ENCODE measurements around the gene KRT81.
A peak's percentile ranks its signal among the peaks of the same experiment; 100 is the strongest.
"Not testable (repeated sequence)": the region's sequence is repeated elsewhere in the genome, so short reads cannot be mapped to it uniquely, and the experiment has no call there.

Gene KRT81

DNA sequence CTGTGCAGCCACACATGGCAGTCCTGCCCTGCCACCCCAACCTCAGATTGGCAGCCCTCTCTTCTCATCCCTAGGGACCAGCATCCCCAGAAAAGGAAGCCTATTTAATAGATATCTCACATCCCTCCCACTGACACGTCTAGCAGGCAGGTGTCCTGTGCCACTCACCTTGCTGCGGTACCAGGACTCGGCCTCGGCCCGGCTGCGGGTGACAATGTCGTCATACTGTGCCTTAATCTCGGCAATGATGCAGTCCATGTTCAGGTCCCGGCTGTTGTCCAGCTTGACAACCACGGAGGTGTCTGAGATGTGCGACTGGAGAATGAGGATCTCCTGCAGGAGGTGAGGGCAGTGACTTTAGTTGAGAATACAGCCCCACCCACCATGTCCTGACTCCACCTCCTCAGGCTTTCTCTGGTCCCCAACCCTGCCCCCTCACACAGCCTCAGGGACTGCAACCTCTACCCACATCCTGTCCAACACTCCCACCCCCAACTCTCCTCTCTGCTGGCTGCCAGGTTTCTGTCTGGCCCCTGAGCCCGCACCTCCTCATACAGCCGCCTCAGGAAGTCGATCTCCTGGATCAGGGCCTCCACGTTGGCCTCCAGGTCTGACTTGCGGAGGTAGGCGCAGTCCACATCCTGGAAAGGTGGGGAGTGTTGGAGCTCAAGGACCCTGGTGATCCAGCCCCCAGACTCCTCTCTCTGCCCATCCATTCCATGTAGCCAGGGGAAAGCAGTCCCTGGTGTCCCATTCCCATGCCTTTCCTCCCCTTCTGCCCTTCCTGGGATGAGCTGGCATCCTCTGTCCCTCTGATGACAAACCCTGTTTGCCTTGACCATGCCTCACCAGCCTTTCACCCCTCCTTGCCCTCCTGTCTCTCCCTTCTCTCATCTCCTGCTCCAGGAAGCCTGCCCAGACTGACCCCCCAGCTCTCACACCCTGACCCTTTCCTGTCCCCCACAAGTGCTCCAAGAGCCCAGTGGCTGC lies 3.2 kb downstream of the KRT81 start:
- DNase-seq (ENCODE audit: low spot score): peak; percentile 36

DNA sequence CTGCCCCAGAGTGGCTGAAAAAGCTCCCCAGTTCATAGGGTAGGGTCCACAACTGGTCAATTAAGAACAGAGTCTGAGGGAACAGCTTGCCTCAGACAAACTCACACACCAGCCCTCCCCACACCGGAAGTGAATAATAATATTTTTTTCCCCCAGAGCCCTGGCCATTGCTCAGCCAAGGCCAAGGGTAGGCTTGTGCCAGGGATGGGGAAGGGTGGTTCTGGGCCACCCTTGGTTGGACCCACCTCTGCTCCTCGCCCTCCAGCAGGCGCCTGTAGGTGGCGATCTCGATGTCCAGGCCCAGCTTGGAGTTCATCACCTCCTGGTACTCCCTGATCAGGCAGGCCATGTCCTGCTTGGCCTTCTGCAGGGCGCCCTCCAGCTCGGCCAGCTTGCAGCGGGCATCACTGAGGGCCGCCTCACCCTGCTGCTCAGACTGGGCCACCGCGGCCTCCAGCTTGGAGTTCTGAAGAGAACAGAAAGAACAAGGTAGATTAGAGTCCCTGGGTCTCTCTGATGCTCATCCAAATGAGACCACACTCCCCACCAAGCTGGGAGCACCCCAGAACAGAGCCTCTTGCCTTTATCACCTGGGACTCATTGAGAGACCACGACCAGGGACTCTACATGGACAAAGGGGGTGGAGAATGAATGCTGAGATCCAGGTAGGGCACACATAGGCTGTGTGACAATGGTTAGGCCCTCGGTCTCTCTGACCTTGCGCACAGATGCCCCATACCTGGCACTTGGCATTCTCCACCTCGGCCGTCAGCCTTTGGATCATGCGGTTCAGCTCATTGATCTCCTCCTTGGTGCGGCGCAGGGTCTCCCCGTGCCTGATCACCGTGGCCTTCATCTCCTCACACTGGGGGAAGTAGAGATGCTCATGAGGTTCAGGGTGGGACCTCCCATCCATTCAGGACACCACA lies 4.2 kb downstream of the KRT81 start:
- Histone ChIP-seq H3K4me1 (ENCODE audit: insufficient read depth, poor library complexity, severe bottlenecking) (peaks cover 23% of the 10 kb centered on the region), H3K27ac (ENCODE audit: poor library complexity, severe bottlenecking) (peak overlapping the region; percentile 99), H3K4me3 (ENCODE audit: severe bottlenecking) (peak overlapping the region; percentile 15)
- DNase-seq (ENCODE audit: low spot score); ATAC-seq (ENCODE audit: low read depth); H3K9me3 ChIP-seq (ENCODE audit: severe bottlenecking); H3K36me3 ChIP-seq (ENCODE audit: low read depth); H3K27me3 ChIP-seq (ENCODE audit: insufficient read depth, poor library complexity, severe bottlenecking): not testable (repeated sequence)
- TF ChIP-seq, protein P1, sequence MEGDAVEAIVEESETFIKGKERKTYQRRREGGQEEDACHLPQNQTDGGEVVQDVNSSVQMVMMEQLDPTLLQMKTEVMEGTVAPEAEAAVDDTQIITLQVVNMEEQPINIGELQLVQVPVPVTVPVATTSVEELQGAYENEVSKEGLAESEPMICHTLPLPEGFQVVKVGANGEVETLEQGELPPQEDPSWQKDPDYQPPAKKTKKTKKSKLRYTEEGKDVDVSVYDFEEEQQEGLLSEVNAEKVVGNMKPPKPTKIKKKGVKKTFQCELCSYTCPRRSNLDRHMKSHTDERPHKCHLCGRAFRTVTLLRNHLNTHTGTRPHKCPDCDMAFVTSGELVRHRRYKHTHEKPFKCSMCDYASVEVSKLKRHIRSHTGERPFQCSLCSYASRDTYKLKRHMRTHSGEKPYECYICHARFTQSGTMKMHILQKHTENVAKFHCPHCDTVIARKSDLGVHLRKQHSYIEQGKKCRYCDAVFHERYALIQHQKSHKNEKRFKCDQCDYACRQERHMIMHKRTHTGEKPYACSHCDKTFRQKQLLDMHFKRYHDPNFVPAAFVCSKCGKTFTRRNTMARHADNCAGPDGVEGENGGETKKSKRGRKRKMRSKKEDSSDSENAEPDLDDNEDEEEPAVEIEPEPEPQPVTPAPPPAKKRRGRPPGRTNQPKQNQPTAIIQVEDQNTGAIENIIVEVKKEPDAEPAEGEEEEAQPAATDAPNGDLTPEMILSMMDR (IDR thresholded peaks at IDR 0.05; ENCODE audit: poor library complexity, severe bottlenecking): peak; percentile 24

More for the DNA sequence above, 3.2 kb downstream of the KRT81 start:
- H3K36me3 ChIP-seq (ENCODE audit: low read depth); H3K27me3 ChIP-seq (ENCODE audit: insufficient read depth, poor library complexity, severe bottlenecking); H3K9me3 ChIP-seq (ENCODE audit: severe bottlenecking): not testable (repeated sequence)
- ATAC-seq (ENCODE audit: low read depth): peak; percentile 37
- Histone ChIP-seq H3K4me1 (ENCODE audit: insufficient read depth, poor library complexity, severe bottlenecking) (peaks cover 23% of the 10 kb centered on the region), H3K27ac (ENCODE audit: poor library complexity, severe bottlenecking) (peak overlapping the region; percentile 99), H3K4me3 (ENCODE audit: severe bottlenecking) (peak overlapping the region; percentile 15)

DNA sequence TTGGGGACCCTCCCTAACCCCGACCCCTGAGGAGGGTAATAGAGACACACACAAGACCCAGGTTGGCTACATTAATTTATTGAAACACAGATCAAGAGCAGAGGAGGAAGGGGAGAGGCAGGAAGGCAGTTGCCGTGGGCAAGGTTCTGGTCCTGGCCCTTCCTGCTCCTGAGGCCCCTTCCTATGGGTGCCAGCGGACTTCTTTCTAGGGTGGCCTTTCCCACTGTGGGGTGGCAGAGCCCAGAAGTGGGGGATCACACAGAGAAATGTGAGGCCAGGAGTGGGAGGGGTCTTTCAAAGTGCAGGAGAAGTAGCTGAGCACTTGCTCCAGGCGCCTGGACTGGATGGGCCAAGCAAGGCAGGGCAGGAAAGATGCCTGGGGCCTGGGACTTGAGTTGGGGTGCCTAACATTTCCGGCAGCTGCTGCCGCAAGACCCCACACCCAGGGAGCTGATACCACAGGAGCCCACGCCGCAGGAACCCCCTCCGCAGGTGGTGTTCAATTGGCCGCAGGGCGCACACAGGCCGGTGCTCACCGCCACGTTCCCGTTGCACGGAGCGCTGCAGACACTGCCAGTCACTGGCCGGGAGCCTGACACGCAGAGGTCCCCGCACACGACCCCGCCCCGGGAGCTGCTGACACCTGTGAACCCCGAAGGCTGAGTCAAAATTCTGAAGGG lies 5.3 kb downstream of the KRT81 start:
- DNase-seq (ENCODE audit: low spot score) (no peak), ATAC-seq (ENCODE audit: low read depth) (no peak)
- TF ChIP-seq, protein P1 (IDR thresholded peaks at IDR 0.05; ENCODE audit: poor library complexity, severe bottlenecking): no peak
- H3K36me3 ChIP-seq (ENCODE audit: low read depth): no peaks in the 10 kb centered on the region
- H3K4me1 ChIP-seq (ENCODE audit: insufficient read depth, poor library complexity, severe bottlenecking): peaks cover 32% of the 10 kb centered on the region
- peak overlapping the region; percentile 15 for H3K4me3 ChIP-seq (ENCODE audit: severe bottlenecking)
- H3K27ac ChIP-seq (ENCODE audit: poor library complexity, severe bottlenecking): peak overlapping the region; percentile 99
- no peaks in the 10 kb centered on the region for H3K9me3 ChIP-seq (ENCODE audit: severe bottlenecking)
- no peaks in the 10 kb centered on the region for H3K27me3 ChIP-seq (ENCODE audit: insufficient read depth, poor library complexity, severe bottlenecking)

DNA sequence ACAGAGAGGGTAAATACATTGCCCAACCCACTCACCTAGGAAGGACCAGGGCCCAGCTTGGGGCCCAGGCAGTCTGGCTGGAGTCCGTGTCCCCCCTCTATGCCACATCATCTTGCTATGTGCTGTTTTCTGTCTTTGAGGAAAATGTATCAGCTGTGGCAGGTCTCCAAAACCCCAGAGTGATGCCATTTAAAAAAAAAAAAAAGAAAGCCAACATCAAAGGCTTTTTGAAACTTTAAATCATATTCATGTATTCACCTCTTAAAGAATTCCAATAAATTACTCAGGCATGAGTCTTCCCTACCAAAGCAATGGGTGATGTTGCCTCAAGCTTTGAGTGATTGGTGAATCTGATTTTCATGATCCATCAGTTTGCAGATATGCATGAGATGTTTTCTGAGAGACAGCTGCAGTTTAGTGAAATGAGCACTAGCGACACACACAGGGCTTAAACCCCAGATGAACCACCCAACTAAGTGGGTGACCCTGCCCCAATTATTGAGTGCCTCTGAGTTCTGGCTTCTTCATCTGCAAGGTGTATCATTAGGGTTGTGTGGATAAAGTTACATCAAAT lies 6.1 kb downstream of the KRT81 start:
- no peak overlapping the region for H3K4me3 ChIP-seq (ENCODE audit: severe bottlenecking)
- ATAC-seq (ENCODE audit: low read depth): peak; percentile 23
- TF ChIP-seq, protein P1 (IDR thresholded peaks at IDR 0.05; ENCODE audit: poor library complexity, severe bottlenecking): peak; percentile 21
- no peaks in the 10 kb centered on the region for H3K27me3 ChIP-seq (ENCODE audit: insufficient read depth, poor library complexity, severe bottlenecking)
- peaks cover 38% of the 10 kb centered on the region for H3K4me1 ChIP-seq (ENCODE audit: insufficient read depth, poor library complexity, severe bottlenecking)
- H3K27ac ChIP-seq (ENCODE audit: poor library complexity, severe bottlenecking): peak overlapping the region; percentile 99
- DNase-seq (ENCODE audit: low spot score): no peak
- no peaks in the 10 kb centered on the region for H3K36me3 ChIP-seq (ENCODE audit: low read depth)
- H3K9me3 ChIP-seq (ENCODE audit: severe bottlenecking): no peaks in the 10 kb centered on the region

Measured in RWPE2 (cell line).